ENCODE results near the gene DEDD2.

DNA sequence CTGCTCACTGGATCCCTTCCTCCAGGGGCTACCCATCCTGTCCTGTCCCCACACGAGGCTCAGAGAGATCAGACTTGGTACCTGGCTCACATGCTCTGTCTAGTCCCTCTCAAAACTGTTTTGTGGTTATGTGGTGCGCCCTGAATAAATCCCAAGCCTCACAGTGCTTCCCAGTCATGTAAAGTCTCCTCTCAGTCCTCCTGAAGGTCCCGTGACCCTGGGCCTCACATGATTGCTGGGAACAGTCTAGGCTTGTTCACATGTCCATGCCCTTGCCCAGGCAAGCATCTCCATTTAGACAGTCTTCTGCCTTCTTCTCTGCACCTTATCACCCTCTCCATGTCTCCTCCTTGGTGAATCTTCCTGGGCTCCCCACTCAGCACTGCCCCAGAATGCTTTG, 49.3 kb downstream of the DEDD2 start:
- TF ChIP-seq RAD21 (IDR thresholded peaks at IDR 0.05; ENCODE audit: low read length) (no peak), POLR2AphosphoS5 (IDR thresholded peaks at IDR 0.05; ENCODE audit: low read depth, low read length) (no peak)
